Neural cell (in vitro differentiated cells): ENCODE measurements around the gene SLC28A1. TPM values are rescaled to one million over a fixed set of nuclear protein-coding genes. Genes with fewer than 3 reads are reported as not detected.

Experiments used
- H2AFZ ChIP-seq: fragments of 200-600, 300-800 bp; sonication (generic), shearing (Covaris generic); 2 replicates; pipeline ENCODE4 v1.6.0; 2014; ENCODE audit warnings: low read depth, mild to moderate bottlenecking, antibody characterized with exemption, low read length, moderate library complexity
- H3F3A ChIP-seq: fragments of 200-600 bp; shearing (Covaris generic); 2 replicates; pipeline ENCODE4 v1.6.1; 2016; ENCODE audit warnings: mild to moderate bottlenecking, moderate library complexity, mixed read lengths, antibody characterized with exemption, low read length; ENCODE audit not compliant: insufficient read depth, poor library complexity, severe bottlenecking
- H3K27ac ChIP-seq: fragments of 200-600, 300-800 bp; sonication (generic), shearing (Covaris generic); 2 replicates; pipeline ENCODE4 v1.5.1; 2014; ENCODE audit warnings: mild to moderate bottlenecking, low read length, moderate library complexity
- H3K27me3 ChIP-seq: fragments of 300-800, 200-600 bp; sonication (generic), shearing (Covaris generic); 2 replicates; pipeline ENCODE4 v1.6.0; 2014; ENCODE audit warnings: mild to moderate bottlenecking, low read depth, low read length, moderate library complexity; ENCODE audit not compliant: insufficient read depth
- H3K36me3 ChIP-seq: fragments of 300-800, 200-600 bp; sonication (generic), shearing (Covaris generic); 2 replicates; pipeline ENCODE4 v1.5.1; 2014; ENCODE audit warnings: mild to moderate bottlenecking, antibody characterized with exemption, low read length, moderate library complexity; ENCODE audit not compliant: insufficient read depth
- H3K4me2 ChIP-seq: fragments of 300-800, 200-600 bp; sonication (generic), shearing (Covaris generic); 2 replicates; pipeline ENCODE4 v1.6.0; 2014; ENCODE audit warnings: mild to moderate bottlenecking, low read length
- H3K4me3 ChIP-seq: fragments of 300-800, 200-600 bp; sonication (generic), shearing (Covaris generic); 2 replicates; pipeline ENCODE4 v1.5.1; 2014; ENCODE audit warnings: mild to moderate bottlenecking, low read length, moderate library complexity
- H3K79me2 ChIP-seq: fragments of 200-600 bp; shearing (Covaris generic); replicated peaks from 2 replicates; pipeline ENCODE4 v1.6.0; 2014; ENCODE audit warnings: mild to moderate bottlenecking, low read length, moderate library complexity; ENCODE audit not compliant: insufficient read depth
- H3K9ac ChIP-seq: fragments of 300-800, 200-600 bp; sonication (generic), shearing (Covaris generic); 2 replicates; pipeline ENCODE4 v1.6.1; 2016; ENCODE audit warnings: mild to moderate bottlenecking, low read length, mixed read lengths
- H3K9me2 ChIP-seq: fragments of 200-600 bp; shearing (Covaris generic); 2 replicates; pipeline ENCODE4 v1.6.1; 2016; ENCODE audit warnings: mild to moderate bottlenecking, low read length, mixed read lengths; ENCODE audit not compliant: insufficient read depth
- H3K9me3 ChIP-seq: fragments of 200-600, 300-800 bp; sonication (generic), shearing (Covaris generic); 2 replicates; pipeline ENCODE4 v1.6.1; 2016; ENCODE audit warnings: mild to moderate bottlenecking, mixed run types, low read length, moderate library complexity, mixed read lengths
- H4K20me1 ChIP-seq: fragments of 200-600 bp; shearing (Covaris generic); 2 replicates; pipeline ENCODE4 v1.6.1; 2016; ENCODE audit warnings: mild to moderate bottlenecking, mixed run types; ENCODE audit not compliant: insufficient read depth
- EP300 ChIP-seq: fragments of 450-650 bp; conservative IDR thresholded peaks from 2 replicates; pipeline ENCODE4 v1.6.1; 2014; ENCODE audit warnings: antibody characterized with exemption, mild to moderate bottlenecking, moderate library complexity; ENCODE audit not compliant: poor library complexity, severe bottlenecking
- EZH2 ChIP-seq: fragments of 200-600, 300-800 bp; shearing (Covaris generic), sonication (generic); IDR thresholded peaks from 2 replicates; pipeline ENCODE4 v1.6.1; 2014; ENCODE audit warnings: antibody characterized with exemption, low read length, borderline replicate concordance, mild to moderate bottlenecking; ENCODE audit not compliant: insufficient read depth, poor library complexity, severe bottlenecking
- MXI1 ChIP-seq: fragments of 450-650 bp; conservative IDR thresholded peaks from 2 replicates; pipeline ENCODE4 v1.6.1; 2014; ENCODE audit warnings: antibody characterized with exemption, mild to moderate bottlenecking; ENCODE audit not compliant: poor library complexity, severe bottlenecking
- POLR2AphosphoS5 ChIP-seq: IDR thresholded peaks from 2 replicates; pipeline ENCODE4 v1.6.1; 2012
- RAD21 ChIP-seq: fragments of 450-650 bp; conservative IDR thresholded peaks from 2 replicates; pipeline ENCODE4 v1.6.1; 2014; ENCODE audit warnings: antibody characterized with exemption, mild to moderate bottlenecking, moderate library complexity
- SMC3 ChIP-seq: fragments of 450-650 bp; conservative IDR thresholded peaks from 2 replicates; pipeline ENCODE4 v1.6.1; 2014; ENCODE audit warnings: antibody characterized with exemption, mild to moderate bottlenecking, moderate library complexity; ENCODE audit not compliant: poor library complexity
- TAF1 ChIP-seq: IDR thresholded peaks from 2 replicates; pipeline ENCODE4 v1.6.1; 2012; ENCODE audit warnings: low read depth
- polyA plus RNA-seq: library from polyadenylated mRNA; depleted of rRNA; stranded (reverse); fragments of >200 nt; gene quantifications from 2 replicates; pipeline ENCODE4 v1.2.3, GENCODE V29; 2014
- TF ChIP-seq, protein P1 (sequence below): fragments of 450-650 bp; IDR thresholded peaks from 2 replicates; pipeline ENCODE4 v1.5.1; 2014; ENCODE audit warnings: antibody characterized with exemption, mild to moderate bottlenecking, moderate library complexity; ENCODE audit not compliant: poor library complexity, severe bottlenecking
- TF ChIP-seq, protein P2 (sequence below): IDR thresholded peaks from 2 replicates; pipeline ENCODE4 v1.6.1; 2012; ENCODE audit warnings: borderline replicate concordance

Gene SLC28A1
- polyA plus RNA-seq, 1 donor from 2014 or later: not detected

DNA sequence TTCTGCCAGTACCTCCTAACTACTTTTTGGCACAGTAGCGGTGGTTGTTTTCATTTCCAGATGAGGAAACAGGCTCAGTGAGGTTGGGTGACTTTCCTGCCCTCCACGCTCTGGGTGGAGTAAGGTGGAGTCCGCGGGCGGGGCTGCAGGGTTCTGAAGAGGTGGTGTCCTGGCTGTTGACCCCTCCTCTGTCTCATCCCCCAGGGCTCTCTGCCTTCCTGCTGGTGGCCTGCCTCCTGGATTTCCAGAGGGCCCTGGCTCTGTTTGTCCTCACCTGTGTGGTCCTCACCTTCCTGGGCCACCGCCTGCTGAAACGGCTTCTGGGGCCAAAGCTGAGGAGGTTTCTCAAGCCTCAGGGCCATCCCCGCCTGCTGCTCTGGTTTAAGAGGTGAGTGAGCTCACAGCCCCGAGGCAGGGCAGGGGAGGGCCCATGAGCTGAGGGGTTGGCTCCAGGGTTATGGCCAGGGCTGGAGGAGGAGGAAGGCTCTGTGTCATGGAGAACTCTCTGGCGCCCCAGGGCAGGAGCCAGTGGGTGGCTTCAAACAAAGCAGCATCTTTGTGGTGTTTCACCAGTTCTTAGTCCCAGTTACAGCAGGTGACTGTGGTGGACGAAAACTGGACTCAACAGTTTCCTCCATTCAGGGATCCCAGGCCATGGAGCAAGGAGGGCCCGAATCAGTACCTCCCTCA, 10.4 kb downstream of the SLC28A1 start:
- Histone ChIP-seq H3K4me2 (no peak overlapping the region), H3K9ac (no peak overlapping the region), H3K9me2 (no peaks in the 10 kb centered on the region), H3K9me3 (no peaks in the 10 kb centered on the region), H2AFZ (no peak overlapping the region), H4K20me1 (no peaks in the 10 kb centered on the region), H3K36me3 (no peaks in the 10 kb centered on the region), H3K79me2 (no peaks in the 10 kb centered on the region), H3K27ac (no peak overlapping the region), H3K4me3 (no peak overlapping the region), H3F3A (no peaks in the 10 kb centered on the region), H3K27me3 (no peaks in the 10 kb centered on the region)
- TF ChIP-seq, protein P1, sequence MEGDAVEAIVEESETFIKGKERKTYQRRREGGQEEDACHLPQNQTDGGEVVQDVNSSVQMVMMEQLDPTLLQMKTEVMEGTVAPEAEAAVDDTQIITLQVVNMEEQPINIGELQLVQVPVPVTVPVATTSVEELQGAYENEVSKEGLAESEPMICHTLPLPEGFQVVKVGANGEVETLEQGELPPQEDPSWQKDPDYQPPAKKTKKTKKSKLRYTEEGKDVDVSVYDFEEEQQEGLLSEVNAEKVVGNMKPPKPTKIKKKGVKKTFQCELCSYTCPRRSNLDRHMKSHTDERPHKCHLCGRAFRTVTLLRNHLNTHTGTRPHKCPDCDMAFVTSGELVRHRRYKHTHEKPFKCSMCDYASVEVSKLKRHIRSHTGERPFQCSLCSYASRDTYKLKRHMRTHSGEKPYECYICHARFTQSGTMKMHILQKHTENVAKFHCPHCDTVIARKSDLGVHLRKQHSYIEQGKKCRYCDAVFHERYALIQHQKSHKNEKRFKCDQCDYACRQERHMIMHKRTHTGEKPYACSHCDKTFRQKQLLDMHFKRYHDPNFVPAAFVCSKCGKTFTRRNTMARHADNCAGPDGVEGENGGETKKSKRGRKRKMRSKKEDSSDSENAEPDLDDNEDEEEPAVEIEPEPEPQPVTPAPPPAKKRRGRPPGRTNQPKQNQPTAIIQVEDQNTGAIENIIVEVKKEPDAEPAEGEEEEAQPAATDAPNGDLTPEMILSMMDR: no peak
- TF ChIP-seq, protein P2, sequence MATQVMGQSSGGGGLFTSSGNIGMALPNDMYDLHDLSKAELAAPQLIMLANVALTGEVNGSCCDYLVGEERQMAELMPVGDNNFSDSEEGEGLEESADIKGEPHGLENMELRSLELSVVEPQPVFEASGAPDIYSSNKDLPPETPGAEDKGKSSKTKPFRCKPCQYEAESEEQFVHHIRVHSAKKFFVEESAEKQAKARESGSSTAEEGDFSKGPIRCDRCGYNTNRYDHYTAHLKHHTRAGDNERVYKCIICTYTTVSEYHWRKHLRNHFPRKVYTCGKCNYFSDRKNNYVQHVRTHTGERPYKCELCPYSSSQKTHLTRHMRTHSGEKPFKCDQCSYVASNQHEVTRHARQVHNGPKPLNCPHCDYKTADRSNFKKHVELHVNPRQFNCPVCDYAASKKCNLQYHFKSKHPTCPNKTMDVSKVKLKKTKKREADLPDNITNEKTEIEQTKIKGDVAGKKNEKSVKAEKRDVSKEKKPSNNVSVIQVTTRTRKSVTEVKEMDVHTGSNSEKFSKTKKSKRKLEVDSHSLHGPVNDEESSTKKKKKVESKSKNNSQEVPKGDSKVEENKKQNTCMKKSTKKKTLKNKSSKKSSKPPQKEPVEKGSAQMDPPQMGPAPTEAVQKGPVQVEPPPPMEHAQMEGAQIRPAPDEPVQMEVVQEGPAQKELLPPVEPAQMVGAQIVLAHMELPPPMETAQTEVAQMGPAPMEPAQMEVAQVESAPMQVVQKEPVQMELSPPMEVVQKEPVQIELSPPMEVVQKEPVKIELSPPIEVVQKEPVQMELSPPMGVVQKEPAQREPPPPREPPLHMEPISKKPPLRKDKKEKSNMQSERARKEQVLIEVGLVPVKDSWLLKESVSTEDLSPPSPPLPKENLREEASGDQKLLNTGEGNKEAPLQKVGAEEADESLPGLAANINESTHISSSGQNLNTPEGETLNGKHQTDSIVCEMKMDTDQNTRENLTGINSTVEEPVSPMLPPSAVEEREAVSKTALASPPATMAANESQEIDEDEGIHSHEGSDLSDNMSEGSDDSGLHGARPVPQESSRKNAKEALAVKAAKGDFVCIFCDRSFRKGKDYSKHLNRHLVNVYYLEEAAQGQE: no peak
- TF ChIP-seq EP300 (no peak), POLR2AphosphoS5 (no peak), EZH2 (no peak), MXI1 (no peak), TAF1 (no peak), RAD21 (no peak), SMC3 (no peak)

DNA sequence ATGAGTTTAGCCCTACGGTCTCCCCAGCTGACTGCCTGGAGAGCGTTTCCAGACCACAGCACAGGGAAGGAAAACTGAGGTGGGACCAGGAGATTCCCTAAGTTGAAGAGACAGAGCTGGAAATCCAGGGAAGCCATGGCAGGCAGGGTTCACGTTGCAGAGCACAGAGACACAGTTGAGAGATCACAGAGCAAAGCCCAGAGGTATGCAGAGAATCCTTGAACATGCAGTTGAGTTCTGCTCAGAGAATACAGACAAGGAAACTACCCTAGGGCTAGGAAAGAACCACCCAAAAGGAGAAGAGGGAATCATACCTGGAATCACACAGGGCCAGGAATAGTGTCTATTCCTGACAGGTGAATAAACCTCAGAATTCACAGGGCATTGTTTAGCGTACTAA, 14.3 kb downstream of the SLC28A1 start:
- Histone ChIP-seq H3F3A (no peaks in the 10 kb centered on the region), H3K27me3 (no peaks in the 10 kb centered on the region), H3K4me2 (no peak overlapping the region), H3K4me3 (no peak overlapping the region), H2AFZ (no peak overlapping the region), H3K9me2 (no peaks in the 10 kb centered on the region), H3K79me2 (no peaks in the 10 kb centered on the region), H3K27ac (no peak overlapping the region), H3K36me3 (no peaks in the 10 kb centered on the region), H4K20me1 (no peaks in the 10 kb centered on the region), H3K9me3 (no peaks in the 10 kb centered on the region), H3K9ac (no peak overlapping the region)
- TF ChIP-seq, protein P2: no peak
- TF ChIP-seq EP300 (no peak), POLR2AphosphoS5 (no peak), TAF1 (no peak), RAD21 (no peak), EZH2 (no peak), SMC3 (no peak), MXI1 (no peak)
- TF ChIP-seq, protein P1: no peak
